Measurements from ENCODE around the gene AOX1.
"Not testable (repeated sequence)": the region's sequence is repeated elsewhere in the genome, so short reads cannot be mapped to it uniquely, and the experiment has no call there.

The AOX1 gene

GRCh38 chr2:200682407-200682806 is 96.6 kb downstream of the AOX1 start:
- DNase-seq; H3K9me3 ChIP-seq (ENCODE audit: control extremely low read depth in 1 of 5, control insufficient read depth in 4 of 5, insufficient read depth in 2 of 5, low read depth in 1 of 5, low read length in 4 of 5); POLR2A ChIA-PET; H3K4me1 ChIP-seq (ENCODE audit: control extremely low read depth in 1 of 4, control insufficient read depth in 4 of 4, insufficient read depth in 4 of 4, low read length in 3 of 4); H3K27me3 ChIP-seq (replicated peaks in 2 of 5; ENCODE audit: control insufficient read depth in 4 of 5, insufficient read depth in 5 of 5, low read length in 4 of 5); H3K4me3 ChIP-seq (ENCODE audit: control insufficient read depth in 1 of 7, extremely low read depth in 1 of 7, insufficient read depth in 4 of 7, low read depth in 2 of 7, low read length in 6 of 7); CTCF ChIA-PET; H3K27ac ChIP-seq (ENCODE audit: insufficient read depth in 1 of 2, low read depth in 1 of 2, low read length in 2 of 2, poor library complexity in 1 of 2, severe bottlenecking in 2 of 2); H3K36me3 ChIP-seq (ENCODE audit: control insufficient read depth in 4 of 4, insufficient read depth in 4 of 4, low read length in 3 of 4): not testable (repeated sequence)
- WGBS (ENCODE audit: insufficient coverage), result 89% methylated on average over 1 of the region's 5 CpGs

- peaks cover 12 to 20% (median 13%) of the 10 kb centered on the region in 4 experiments for H3K4me1 ChIP-seq (ENCODE audit: control extremely low read depth in 1 of 4, control insufficient read depth in 4 of 4, insufficient read depth in 4 of 4, low read length in 3 of 4)
- H3K36me3 ChIP-seq (ENCODE audit: control insufficient read depth in 4 of 4, insufficient read depth in 4 of 4, low read length in 3 of 4), result no peaks in the 10 kb centered on the region
- DNase-seq, result no peak
- no peak overlapping the region for H3K4me3 ChIP-seq (ENCODE audit: control insufficient read depth in 1 of 7, extremely low read depth in 1 of 7, insufficient read depth in 4 of 7, low read depth in 2 of 7, low read length in 6 of 7)
- H3K9me3 ChIP-seq (ENCODE audit: control extremely low read depth in 1 of 5, control insufficient read depth in 4 of 5, insufficient read depth in 2 of 5, low read depth in 1 of 5, low read length in 4 of 5), result no peaks in the 10 kb centered on the region
- WGBS (ENCODE audit: insufficient coverage), result 100% methylated on average over 1 of the region's 2 CpGs
- H3K27me3 ChIP-seq (replicated peaks in 2 of 5; ENCODE audit: control insufficient read depth in 4 of 5, insufficient read depth in 5 of 5, low read length in 4 of 5), result no peaks in the 10 kb centered on the region
- ChIA-PET CTCF (no interaction called here), POLR2A (no interaction called here)
- H3K27ac ChIP-seq (ENCODE audit: insufficient read depth in 1 of 2, low read depth in 1 of 2, low read length in 2 of 2, poor library complexity in 1 of 2, severe bottlenecking in 2 of 2), result no peak overlapping the region
Observed at GRCh38 chr2:200687922-200688920, 102.4 kb downstream of the AOX1 start.

GRCh38 chr2:200689115-200689514 is 103.3 kb downstream of the AOX1 start:
- Histone ChIP-seq H3K9me3 (ENCODE audit: control extremely low read depth in 1 of 5, control insufficient read depth in 4 of 5, insufficient read depth in 2 of 5, low read depth in 1 of 5, low read length in 4 of 5) (no peaks in the 10 kb centered on the region), H3K36me3 (ENCODE audit: control insufficient read depth in 4 of 4, insufficient read depth in 4 of 4, low read length in 3 of 4) (no peaks in the 10 kb centered on the region), H3K4me3 (ENCODE audit: control insufficient read depth in 1 of 7, extremely low read depth in 1 of 7, insufficient read depth in 4 of 7, low read depth in 2 of 7, low read length in 6 of 7) (no peak overlapping the region), H3K27me3 (replicated peaks in 2 of 5; ENCODE audit: control insufficient read depth in 4 of 5, insufficient read depth in 5 of 5, low read length in 4 of 5) (no peaks in the 10 kb centered on the region), H3K27ac (ENCODE audit: insufficient read depth in 1 of 2, low read depth in 1 of 2, low read length in 2 of 2, poor library complexity in 1 of 2, severe bottlenecking in 2 of 2) (no peak overlapping the region), H3K4me1 (ENCODE audit: control extremely low read depth in 1 of 4, control insufficient read depth in 4 of 4, insufficient read depth in 4 of 4, low read length in 3 of 4) (peaks cover 19 to 29% (median 22%) of the 10 kb centered on the region in 4 experiments)
- WGBS (ENCODE audit: insufficient coverage), result 29% methylated on average over 2 of the region's 3 CpGs
- ChIA-PET POLR2A (no interaction called here), CTCF (interaction anchor here (0.6 to 0.7 kb wide), 2 partner anchors 15 to 113 kb away, joined by 3 read pairs; no protein-coding TSS in a partner anchor)
- peak in 2 of 3 donors; percentile 59 to 71 for DNase-seq

- DNase-seq, result peak in 1 of 3 donors; percentile 40
- WGBS (ENCODE audit: insufficient coverage), result 81% methylated on average over 4 of the region's 4 CpGs
- POLR2A ChIA-PET, result no interaction called here
- peak overlapping the region in 1 of 7 experiments; percentile 68 for H3K4me3 ChIP-seq (ENCODE audit: control insufficient read depth in 1 of 7, extremely low read depth in 1 of 7, insufficient read depth in 4 of 7, low read depth in 2 of 7, low read length in 6 of 7)
- H3K27ac ChIP-seq (ENCODE audit: insufficient read depth in 1 of 2, low read depth in 1 of 2, low read length in 2 of 2, poor library complexity in 1 of 2, severe bottlenecking in 2 of 2), result peak overlapping the region; percentile 20 to 61
- no peaks in the 10 kb centered on the region for H3K9me3 ChIP-seq (ENCODE audit: control extremely low read depth in 1 of 5, control insufficient read depth in 4 of 5, insufficient read depth in 2 of 5, low read depth in 1 of 5, low read length in 4 of 5)
- CTCF ChIA-PET, result interaction anchor here (0.8 to 3.3 kb wide), 5 partner anchors 8 to 108 kb away, joined by 3 to 25 read pairs (median 10); partner anchors contain the start of gene AOX1
- no peaks in the 10 kb centered on the region for H3K36me3 ChIP-seq (ENCODE audit: control insufficient read depth in 4 of 4, insufficient read depth in 4 of 4, low read length in 3 of 4)
- peaks cover 33 to 64% (median 59%) of the 10 kb centered on the region in 4 experiments for H3K4me1 ChIP-seq (ENCODE audit: control extremely low read depth in 1 of 4, control insufficient read depth in 4 of 4, insufficient read depth in 4 of 4, low read length in 3 of 4)
- H3K27me3 ChIP-seq (replicated peaks in 2 of 5; ENCODE audit: control insufficient read depth in 4 of 5, insufficient read depth in 5 of 5, low read length in 4 of 5), result no peaks in the 10 kb centered on the region
Observed at GRCh38 chr2:200693836-200694470, 108.1 kb downstream of the AOX1 start.

GRCh38 chr2:200695191-200695590 is 109.4 kb downstream of the AOX1 start:
- Histone ChIP-seq H3K4me1 (ENCODE audit: control extremely low read depth in 1 of 4, control insufficient read depth in 4 of 4, insufficient read depth in 4 of 4, low read length in 3 of 4) (peaks cover 29 to 60% (median 58%) of the 10 kb centered on the region in 4 experiments), H3K9me3 (ENCODE audit: control extremely low read depth in 1 of 5, control insufficient read depth in 4 of 5, insufficient read depth in 2 of 5, low read depth in 1 of 5, low read length in 4 of 5) (no peaks in the 10 kb centered on the region), H3K36me3 (ENCODE audit: control insufficient read depth in 4 of 4, insufficient read depth in 4 of 4, low read length in 3 of 4) (no peaks in the 10 kb centered on the region), H3K27ac (ENCODE audit: insufficient read depth in 1 of 2, low read depth in 1 of 2, low read length in 2 of 2, poor library complexity in 1 of 2, severe bottlenecking in 2 of 2) (peak overlapping the region; percentile 65 to 79), H3K4me3 (ENCODE audit: control insufficient read depth in 1 of 7, extremely low read depth in 1 of 7, insufficient read depth in 4 of 7, low read depth in 2 of 7, low read length in 6 of 7) (peak overlapping the region in 6 of 7 experiments; percentile 7 to 80 (median 70)), H3K27me3 (replicated peaks in 2 of 5; ENCODE audit: control insufficient read depth in 4 of 5, insufficient read depth in 5 of 5, low read length in 4 of 5) (no peaks in the 10 kb centered on the region)
- ChIA-PET POLR2A (no interaction called here), CTCF (interaction anchor here (0.7 to 3.3 kb wide), 15 partner anchors 8 to 212 kb away, joined by 3 to 25 read pairs (median 3); partner anchors contain the start of gene AOX1)
- 2% methylated on average over 4 of the region's 4 CpGs for WGBS (ENCODE audit: insufficient coverage)
- DNase-seq, result peak; percentile 72 to 94 (median 91)

GRCh38 chr2:200695601-200696000 is 109.8 kb downstream of the AOX1 start:
- 13% methylated on average over 4 of the region's 6 CpGs for WGBS (ENCODE audit: insufficient coverage)
- Histone ChIP-seq H3K9me3 (ENCODE audit: control extremely low read depth in 1 of 5, control insufficient read depth in 4 of 5, insufficient read depth in 2 of 5, low read depth in 1 of 5, low read length in 4 of 5) (no peaks in the 10 kb centered on the region), H3K36me3 (ENCODE audit: control insufficient read depth in 4 of 4, insufficient read depth in 4 of 4, low read length in 3 of 4) (no peaks in the 10 kb centered on the region), H3K4me3 (ENCODE audit: control insufficient read depth in 1 of 7, extremely low read depth in 1 of 7, insufficient read depth in 4 of 7, low read depth in 2 of 7, low read length in 6 of 7) (peak overlapping the region in 6 of 7 experiments; percentile 16 to 80 (median 70)), H3K27me3 (replicated peaks in 2 of 5; ENCODE audit: control insufficient read depth in 4 of 5, insufficient read depth in 5 of 5, low read length in 4 of 5) (no peaks in the 10 kb centered on the region), H3K4me1 (ENCODE audit: control extremely low read depth in 1 of 4, control insufficient read depth in 4 of 4, insufficient read depth in 4 of 4, low read length in 3 of 4) (peaks cover 30 to 62% (median 59%) of the 10 kb centered on the region in 4 experiments), H3K27ac (ENCODE audit: insufficient read depth in 1 of 2, low read depth in 1 of 2, low read length in 2 of 2, poor library complexity in 1 of 2, severe bottlenecking in 2 of 2) (peak overlapping the region; percentile 65 to 79)
- POLR2A ChIA-PET, result no interaction called here
- DNase-seq, result peak; percentile 60 to 95 (median 92)
- CTCF ChIA-PET, result interaction anchor here (0.7 to 3.3 kb wide), 12 partner anchors 8 to 212 kb away, joined by 3 to 25 read pairs (median 3); partner anchors contain the start of gene AOX1

Measured in common myeloid progenitor, CD34-positive (primary cell).